Osteoblast (primary cell): Measurements from ENCODE around the gene CFAP221. TPM values are rescaled to one million over a fixed set of nuclear protein-coding genes. Genes with fewer than 3 reads are reported as not detected.

Experiments used
- DNase-seq: peaks from one replicate; pipeline ENCODE4 v3.0.0; 2011; ENCODE audit warnings: low spot score, mixed read lengths; ENCODE audit not compliant: insufficient read length; ENCODE audit errors: missing footprints
- H2AFZ ChIP-seq: 2 replicates; pipeline ENCODE4 v1.6.0; 2011; ENCODE audit warnings: mild to moderate bottlenecking, low read length
- H3K27ac ChIP-seq: 2 replicates; pipeline ENCODE4 v1.5.1; 2011; ENCODE audit warnings: mild to moderate bottlenecking, low read depth, low read length, moderate library complexity
- H3K27me3 ChIP-seq: 2 replicates; pipeline ENCODE4 v1.6.0; 2012; ENCODE audit warnings: mild to moderate bottlenecking, control low read depth, inconsistent platforms, low read length, moderate library complexity; ENCODE audit not compliant: insufficient read depth
- H3K36me3 ChIP-seq: 2 replicates; pipeline ENCODE4 v1.5.1; 2011; ENCODE audit warnings: mild to moderate bottlenecking, low read length, control low read depth, moderate library complexity; ENCODE audit not compliant: insufficient read depth
- H3K4me1 ChIP-seq: 2 replicates; pipeline ENCODE4 v1.5.1; 2011; ENCODE audit warnings: mild to moderate bottlenecking, low read length, control low read depth, moderate library complexity; ENCODE audit not compliant: insufficient read depth
- H3K4me2 ChIP-seq: 2 replicates; pipeline ENCODE4 v1.6.0; 2011; ENCODE audit warnings: mild to moderate bottlenecking, low read length; ENCODE audit not compliant: insufficient read depth
- H3K4me3 ChIP-seq: fragments of 200-600 bp; sonication (generic); 3 replicates; pipeline ENCODE4 v1.5.1; 2012; ENCODE audit warnings: mild to moderate bottlenecking, low read length, inconsistent platforms; ENCODE audit not compliant: insufficient read depth
- H3K79me2 ChIP-seq: 2 replicates; pipeline ENCODE4 v1.6.0; 2012; ENCODE audit warnings: mild to moderate bottlenecking, low read length, control low read depth, inconsistent platforms; ENCODE audit not compliant: insufficient read depth
- H3K9me3 ChIP-seq: 2 replicates; pipeline ENCODE4 v1.5.1; 2011; ENCODE audit warnings: low read depth, low read length, control low read depth
- H4K20me1 ChIP-seq: 2 replicates; pipeline ENCODE4 v1.6.0; 2012; ENCODE audit warnings: mild to moderate bottlenecking, low read length, control low read depth; ENCODE audit not compliant: insufficient read depth
- CTCF ChIP-seq: IDR thresholded peaks from 2 replicates; pipeline ENCODE4 v1.5.1; 2011; ENCODE audit warnings: mild to moderate bottlenecking, low read depth, low read length, moderate library complexity; ENCODE audit errors: extremely low read depth
- total RNA-seq: library from RNA; depleted of rRNA; stranded (reverse); fragments of >200 nt; gene quantifications from 2 replicates; pipeline ENCODE4 v1.2.3, GENCODE V29; 2012

The CFAP221 gene
- total RNA-seq, 1 donor, result 0.36 TPM

DNA sequence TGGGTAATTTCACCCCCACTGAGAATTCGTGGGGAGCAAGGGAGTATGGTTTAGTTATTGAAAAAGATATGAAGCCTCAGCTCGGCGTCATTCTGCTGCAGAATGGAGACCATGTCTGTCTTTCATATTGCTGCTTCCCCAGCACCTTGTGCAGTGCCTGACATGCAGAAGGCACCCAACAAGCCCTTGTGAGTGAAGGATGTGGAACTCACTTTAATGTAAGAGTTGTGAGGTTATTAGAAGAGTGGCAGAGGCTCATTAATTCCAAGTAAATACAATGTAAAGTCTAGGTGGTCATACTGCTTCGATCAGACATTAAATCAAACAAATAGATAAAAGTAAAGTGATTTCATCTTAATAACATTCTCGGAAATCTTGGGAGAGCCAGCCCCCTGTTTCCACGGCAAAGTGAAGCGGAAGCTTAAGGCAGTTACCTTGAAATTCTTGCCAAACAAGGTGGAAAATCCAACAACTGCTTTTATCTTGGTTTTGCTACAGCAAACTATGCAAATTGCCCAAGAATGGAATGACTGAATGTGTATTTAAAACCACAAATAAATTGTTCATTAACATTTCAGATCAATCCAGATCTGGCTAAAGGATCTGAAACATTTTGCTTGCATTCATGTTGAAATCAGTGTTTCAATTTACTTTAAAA, 9.6 kb downstream of the CFAP221 start:
- H3K36me3 ChIP-seq, result no peaks in the 10 kb centered on the region
- no peak overlapping the region for H3K4me3 ChIP-seq
- no peak overlapping the region for H3K4me2 ChIP-seq
- no peaks in the 10 kb centered on the region for H3K27me3 ChIP-seq
- no peaks in the 10 kb centered on the region for H3K79me2 ChIP-seq
- no peak for TF ChIP-seq CTCF
- H4K20me1 ChIP-seq, result no peaks in the 10 kb centered on the region
- no peak for DNase-seq
- H3K27ac ChIP-seq, result no peak overlapping the region
- H3K9me3 ChIP-seq, result no peaks in the 10 kb centered on the region
- no peaks in the 10 kb centered on the region for H3K4me1 ChIP-seq
- no peak overlapping the region for H2AFZ ChIP-seq

- Histone ChIP-seq H3K27ac (no peak overlapping the region), H4K20me1 (no peaks in the 10 kb centered on the region), H2AFZ (no peak overlapping the region), H3K27me3 (no peaks in the 10 kb centered on the region), H3K36me3 (no peaks in the 10 kb centered on the region), H3K79me2 (no peaks in the 10 kb centered on the region), H3K4me1 (no peaks in the 10 kb centered on the region), H3K4me2 (no peak overlapping the region), H3K4me3 (no peak overlapping the region), H3K9me3 (no peaks in the 10 kb centered on the region)
- TF ChIP-seq CTCF, result no peak
- DNase-seq, result no peak
Observed at GRCh38 chr2:119565481-119565880, 21.2 kb downstream of the CFAP221 start.

DNA sequence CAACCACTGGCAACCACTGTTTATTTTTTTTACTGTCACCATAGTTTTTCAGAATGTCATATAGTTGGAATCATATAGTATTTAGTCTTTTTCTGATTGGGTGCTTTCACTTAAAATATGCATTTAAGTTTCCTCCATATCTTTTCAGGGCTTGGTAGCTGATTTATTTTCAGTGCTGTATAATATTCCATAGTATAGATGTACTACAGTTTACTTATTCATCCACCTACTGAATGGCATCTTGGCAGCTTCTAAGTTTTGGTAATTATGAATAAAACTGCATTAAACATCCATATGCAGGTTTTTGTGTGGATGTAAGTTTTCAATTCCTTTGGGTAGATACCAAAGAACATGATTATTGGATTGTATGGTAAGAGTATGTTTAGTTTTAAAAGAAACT, 23.0 kb downstream of the CFAP221 start:
- no peaks in the 10 kb centered on the region for H3K9me3 ChIP-seq
- H3K27me3 ChIP-seq, result no peaks in the 10 kb centered on the region
- no peaks in the 10 kb centered on the region for H3K36me3 ChIP-seq
- no peak overlapping the region for H3K4me2 ChIP-seq
- H3K79me2 ChIP-seq, result no peaks in the 10 kb centered on the region
- no peaks in the 10 kb centered on the region for H4K20me1 ChIP-seq
- no peak overlapping the region for H3K27ac ChIP-seq
- no peak overlapping the region for H3K4me3 ChIP-seq
- no peak for DNase-seq
- no peak overlapping the region for H2AFZ ChIP-seq
- TF ChIP-seq CTCF, result no peak
- no peaks in the 10 kb centered on the region for H3K4me1 ChIP-seq

DNA sequence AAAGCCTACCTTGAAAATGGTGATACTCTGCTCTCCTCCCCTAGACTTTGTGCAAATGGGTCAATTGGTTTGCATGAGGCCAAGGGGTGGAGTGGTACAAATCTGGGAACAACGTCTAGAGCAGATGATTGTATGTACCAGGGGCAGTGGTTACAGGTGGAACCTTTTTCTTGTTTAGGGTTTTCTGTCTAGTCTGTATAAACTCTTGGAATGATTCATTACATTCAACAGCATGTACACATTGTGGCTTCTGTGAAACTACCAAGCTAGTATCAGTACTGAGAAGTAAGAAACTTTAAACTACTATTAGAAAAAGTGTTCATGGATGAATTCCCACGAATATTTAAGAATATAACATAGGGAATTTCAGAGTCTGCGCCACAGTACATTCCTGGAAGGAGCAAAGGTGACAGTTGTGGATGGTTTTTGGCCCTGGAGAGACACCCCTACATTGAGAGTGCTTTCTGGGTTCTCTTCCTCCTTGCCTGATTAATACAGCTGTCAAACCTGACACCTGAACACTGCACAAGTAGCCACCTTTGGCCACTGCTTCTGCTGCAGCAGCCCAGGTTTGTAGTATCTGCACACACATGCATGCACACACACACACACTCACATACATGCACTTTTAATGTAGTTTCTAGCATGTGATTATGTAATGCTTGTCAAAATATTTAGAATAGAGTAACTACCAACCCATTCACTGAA, 30.0 kb downstream of the CFAP221 start:
- no peaks in the 10 kb centered on the region for H4K20me1 ChIP-seq
- H3K27ac ChIP-seq, result no peak overlapping the region
- no peaks in the 10 kb centered on the region for H3K36me3 ChIP-seq
- H3K4me2 ChIP-seq, result no peak overlapping the region
- H2AFZ ChIP-seq, result no peak overlapping the region
- DNase-seq, result no peak
- TF ChIP-seq CTCF, result no peak
- H3K9me3 ChIP-seq, result no peaks in the 10 kb centered on the region
- H3K27me3 ChIP-seq, result no peaks in the 10 kb centered on the region
- no peaks in the 10 kb centered on the region for H3K79me2 ChIP-seq
- no peak overlapping the region for H3K4me3 ChIP-seq
- H3K4me1 ChIP-seq, result no peaks in the 10 kb centered on the region
